ENCODE data around the gene MT1B.
A peak's percentile ranks its signal among the peaks of the same experiment; 100 is the strongest.

Gene MT1B

DNA sequence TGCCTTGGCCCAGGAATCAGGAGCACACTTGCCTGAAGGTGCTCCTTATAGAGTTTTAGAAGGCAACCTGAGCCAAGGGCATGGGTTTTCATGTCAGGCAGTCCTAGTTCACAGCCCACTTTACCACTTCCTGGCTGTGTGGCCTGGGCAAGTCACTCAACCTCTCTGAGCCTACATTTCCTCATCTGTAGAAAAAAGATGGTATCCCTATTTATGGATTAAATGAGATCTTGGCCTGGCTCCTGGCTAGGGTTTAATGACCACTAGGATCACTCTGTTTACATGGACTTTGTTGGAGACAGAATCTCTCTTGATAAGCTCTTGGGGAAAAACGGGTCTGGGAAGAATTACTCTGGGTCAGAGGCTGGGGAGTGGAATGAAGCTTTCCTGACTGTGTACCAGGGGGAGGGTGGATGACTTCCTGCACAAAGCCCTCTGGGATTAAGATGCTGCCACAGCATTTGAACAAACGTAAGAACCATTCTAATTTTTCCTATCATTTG is 41.0 kb upstream of the MT1B start:
- no peak overlapping the region for H2BK12ac ChIP-seq (ENCODE audit: low read length)
- H3K23ac ChIP-seq (ENCODE audit: low read depth, low read length, poor library complexity), result peak overlapping the region; percentile 43
- peaks cover 6 to 45% (median 38%) of the 10 kb centered on the region in 3 experiments for H3K27me3 ChIP-seq (ENCODE audit: control insufficient read depth in 3 of 3, insufficient read depth in 3 of 3, low read depth in 1 of 3, low read length in 3 of 3)

DNA sequence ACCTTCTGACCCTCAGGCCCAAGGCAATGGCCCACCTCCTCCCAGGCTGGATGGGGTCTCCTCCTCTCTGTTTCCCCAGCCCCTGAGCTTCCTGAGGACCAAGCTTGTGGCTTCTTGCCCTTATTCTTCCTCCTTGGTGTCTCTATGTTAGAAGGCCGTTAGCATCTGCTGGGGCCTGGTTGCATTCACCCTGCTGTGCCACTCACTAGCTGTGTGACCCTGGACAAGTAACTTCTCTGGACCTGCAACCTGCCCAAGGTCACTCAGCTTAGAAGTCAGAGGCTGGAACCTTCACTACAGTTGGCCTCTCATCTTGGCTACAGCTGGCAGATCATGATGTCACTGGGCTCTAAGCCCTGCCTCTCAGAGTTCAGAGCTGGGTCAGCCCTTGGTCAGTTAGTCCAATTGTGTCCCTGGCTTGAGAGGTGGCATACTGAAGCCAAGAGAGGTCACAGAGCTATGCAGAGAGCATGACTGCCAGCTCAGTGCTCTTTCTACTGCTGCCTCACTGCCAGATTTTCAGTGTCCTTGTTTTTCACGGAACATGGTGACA is 40.3 kb upstream of the MT1B start:
- Histone ChIP-seq H3K4me2 (ENCODE audit: insufficient read depth, low read length, poor library complexity, severe bottlenecking) (no peak overlapping the region), H2BK15ac (ENCODE audit: low read length) (no peak overlapping the region), H3K9ac (ENCODE audit: low read depth, low read length, poor library complexity) (no peak overlapping the region), H2BK12ac (ENCODE audit: low read length) (no peak overlapping the region), H2AK5ac (ENCODE audit: low read depth, low read length) (no peak overlapping the region), H2BK5ac (ENCODE audit: low read length) (no peak overlapping the region), H3K18ac (ENCODE audit: low read length) (no peak overlapping the region), H3K79me1 (ENCODE audit: low read depth, low read length) (no peaks in the 10 kb centered on the region), H3K36me3 (replicated peaks in 1 of 2; ENCODE audit: control insufficient read depth in 2 of 2, insufficient read depth in 2 of 2, low read length in 2 of 2) (no peaks in the 10 kb centered on the region), H3K23ac (ENCODE audit: low read depth, low read length, poor library complexity) (no peak overlapping the region), H3K27ac (replicated peaks; ENCODE audit: low read length) (no peak overlapping the region), H2AFZ (ENCODE audit: low read length) (no peak overlapping the region), H4K91ac (ENCODE audit: low read depth, low read length, poor library complexity) (no peak overlapping the region), H3K14ac (ENCODE audit: low read length) (no peak overlapping the region), H3K4me1 (ENCODE audit: control insufficient read depth in 2 of 2, insufficient read depth in 1 of 2, low read depth in 1 of 2, low read length in 2 of 2) (peaks cover 16 to 22% of the 10 kb centered on the region in 2 donors), H3K4ac (ENCODE audit: low read length) (no peak overlapping the region), H3K9me3 (replicated peaks in 1 of 2; ENCODE audit: control insufficient read depth in 2 of 2, insufficient read depth in 1 of 2, low read depth in 1 of 2, low read length in 2 of 2) (peaks cover 0 to 2% of the 10 kb centered on the region in 2 donors), H2BK120ac (ENCODE audit: low read depth, low read length) (no peak overlapping the region), H3K27me3 (ENCODE audit: control insufficient read depth in 3 of 3, insufficient read depth in 3 of 3, low read depth in 1 of 3, low read length in 3 of 3) (peaks cover 6 to 51% (median 40%) of the 10 kb centered on the region in 3 experiments), H4K8ac (ENCODE audit: low read depth, low read length) (no peak overlapping the region), H3K4me3 (ENCODE audit: low read length in 2 of 2) (no peak overlapping the region)
- DNase-seq (ENCODE audit: low spot score), result no peak
- no CpG with 5 or more reads among the region's 2 CpGs for WGBS, 2 donors (ENCODE audit: extremely low coverage in 2 of 2, insufficient read length in 2 of 2, insufficient replicate concordance in 1 of 2)

More for the DNA sequence above, 41.0 kb upstream of the MT1B start:
- no peak overlapping the region for H2AK5ac ChIP-seq (ENCODE audit: low read depth, low read length)
- H4K8ac ChIP-seq (ENCODE audit: low read depth, low read length), result no peak overlapping the region
- no peak overlapping the region for H3K4ac ChIP-seq (ENCODE audit: low read length)
- peak overlapping the region; percentile 81 for H2AFZ ChIP-seq (ENCODE audit: low read length)
- no peaks in the 10 kb centered on the region for H3K36me3 ChIP-seq (replicated peaks in 1 of 2; ENCODE audit: control insufficient read depth in 2 of 2, insufficient read depth in 2 of 2, low read length in 2 of 2)
- H3K4me1 ChIP-seq (ENCODE audit: control insufficient read depth in 2 of 2, insufficient read depth in 1 of 2, low read depth in 1 of 2, low read length in 2 of 2), result peaks cover 16 to 22% of the 10 kb centered on the region in 2 donors
- WGBS, 2 donors (ENCODE audit: extremely low coverage in 2 of 2, insufficient read length in 2 of 2, insufficient replicate concordance in 1 of 2), result no CpG with 5 or more reads among the region's 2 CpGs
- no peak overlapping the region for H3K27ac ChIP-seq (replicated peaks; ENCODE audit: low read length)
- no peak overlapping the region for H3K4me2 ChIP-seq (ENCODE audit: insufficient read depth, low read length, poor library complexity, severe bottlenecking)
- no peak overlapping the region for H4K91ac ChIP-seq (ENCODE audit: low read depth, low read length, poor library complexity)
- H3K9me3 ChIP-seq (replicated peaks in 1 of 2; ENCODE audit: control insufficient read depth in 2 of 2, insufficient read depth in 1 of 2, low read depth in 1 of 2, low read length in 2 of 2), result no peaks in the 10 kb centered on the region
- no peak overlapping the region for H2BK120ac ChIP-seq (ENCODE audit: low read depth, low read length)
- H3K9ac ChIP-seq (ENCODE audit: low read depth, low read length, poor library complexity), result no peak overlapping the region
- H2BK5ac ChIP-seq (ENCODE audit: low read length), result no peak overlapping the region
- no peak overlapping the region for H3K14ac ChIP-seq (ENCODE audit: low read length)
- no peak overlapping the region for H3K4me3 ChIP-seq (ENCODE audit: low read length in 2 of 2)
- DNase-seq (ENCODE audit: low spot score), result no peak
- H3K18ac ChIP-seq (ENCODE audit: low read length), result no peak overlapping the region
- no peaks in the 10 kb centered on the region for H3K79me1 ChIP-seq (ENCODE audit: low read depth, low read length)
- H2BK15ac ChIP-seq (ENCODE audit: low read length), result no peak overlapping the region

DNA sequence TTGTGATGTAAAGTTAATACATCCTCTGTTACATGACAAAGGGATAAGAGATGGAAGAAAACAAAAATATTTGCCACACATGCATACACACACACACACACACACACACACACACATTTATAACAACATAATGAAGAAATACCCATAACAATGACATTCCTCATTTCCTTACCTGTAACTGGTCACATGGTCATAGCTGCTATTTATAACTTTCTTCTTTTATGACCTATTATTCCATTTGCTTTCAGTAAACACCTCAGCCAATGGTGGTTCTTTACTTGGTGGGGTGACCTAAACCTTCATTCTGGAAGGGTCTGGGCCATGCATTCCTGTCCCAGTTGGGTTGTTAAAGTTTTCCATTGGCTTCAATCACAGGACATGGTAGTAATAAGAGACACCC is 38.0 kb upstream of the MT1B start:
- Histone ChIP-seq H3K18ac (ENCODE audit: low read length) (no peak overlapping the region), H3K4ac (ENCODE audit: low read length) (no peak overlapping the region), H2BK15ac (ENCODE audit: low read length) (no peak overlapping the region), H3K23ac (ENCODE audit: low read depth, low read length, poor library complexity) (no peak overlapping the region), H3K9ac (ENCODE audit: low read depth, low read length, poor library complexity) (no peak overlapping the region), H3K27ac (replicated peaks; ENCODE audit: low read length) (no peak overlapping the region), H2AFZ (ENCODE audit: low read length) (no peak overlapping the region), H3K9me3 (replicated peaks in 1 of 2; ENCODE audit: control insufficient read depth in 2 of 2, insufficient read depth in 1 of 2, low read depth in 1 of 2, low read length in 2 of 2) (peaks cover 0 to 5% of the 10 kb centered on the region in 2 donors), H4K91ac (ENCODE audit: low read depth, low read length, poor library complexity) (no peak overlapping the region), H3K4me3 (ENCODE audit: low read length in 2 of 2) (no peak overlapping the region), H2BK12ac (ENCODE audit: low read length) (no peak overlapping the region), H4K8ac (ENCODE audit: low read depth, low read length) (no peak overlapping the region), H3K27me3 (ENCODE audit: control insufficient read depth in 3 of 3, insufficient read depth in 3 of 3, low read depth in 1 of 3, low read length in 3 of 3) (peaks cover 25 to 65% (median 61%) of the 10 kb centered on the region in 3 experiments), H2BK120ac (ENCODE audit: low read depth, low read length) (no peak overlapping the region), H3K36me3 (replicated peaks in 1 of 2; ENCODE audit: control insufficient read depth in 2 of 2, insufficient read depth in 2 of 2, low read length in 2 of 2) (no peaks in the 10 kb centered on the region), H3K14ac (ENCODE audit: low read length) (no peak overlapping the region), H3K4me1 (ENCODE audit: control insufficient read depth in 2 of 2, insufficient read depth in 1 of 2, low read depth in 1 of 2, low read length in 2 of 2) (peaks cover 17 to 18% of the 10 kb centered on the region in 2 donors), H3K79me1 (ENCODE audit: low read depth, low read length) (no peaks in the 10 kb centered on the region), H2BK5ac (ENCODE audit: low read length) (no peak overlapping the region), H2AK5ac (ENCODE audit: low read depth, low read length) (no peak overlapping the region), H3K4me2 (ENCODE audit: insufficient read depth, low read length, poor library complexity, severe bottlenecking) (no peak overlapping the region)
- DNase-seq (ENCODE audit: low spot score), result no peak

DNA sequence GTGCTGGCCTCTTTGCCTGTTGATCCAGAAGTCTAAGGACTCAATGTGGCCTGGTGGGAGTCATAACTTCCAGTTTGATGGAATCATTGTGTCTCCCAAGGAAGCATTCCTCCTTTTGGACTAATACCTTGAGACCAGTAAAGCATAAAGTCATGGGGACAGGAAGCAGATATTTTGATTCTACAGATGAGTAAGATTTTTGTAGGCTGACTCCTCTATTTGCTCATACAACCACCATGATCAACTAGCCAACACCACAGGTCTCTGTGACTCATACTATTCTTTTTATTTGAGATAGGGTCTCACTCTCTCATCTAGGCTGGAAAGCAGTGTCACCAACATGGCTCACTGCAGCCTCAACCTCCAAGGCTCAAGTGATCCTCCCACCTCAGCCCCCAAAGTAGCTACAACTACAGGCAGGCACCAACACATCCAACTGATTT is 37.1 kb upstream of the MT1B start:
- H3K9me3 ChIP-seq (replicated peaks in 1 of 2; ENCODE audit: control insufficient read depth in 2 of 2, insufficient read depth in 1 of 2, low read depth in 1 of 2, low read length in 2 of 2), result peaks cover 0 to 5% of the 10 kb centered on the region in 2 donors
- no peak overlapping the region for H3K4me3 ChIP-seq (ENCODE audit: low read length in 2 of 2)
- no peak overlapping the region for H4K8ac ChIP-seq (ENCODE audit: low read depth, low read length)
- no peak overlapping the region for H3K4me2 ChIP-seq (ENCODE audit: insufficient read depth, low read length, poor library complexity, severe bottlenecking)
- no peak for DNase-seq (ENCODE audit: low spot score)
- H2AFZ ChIP-seq (ENCODE audit: low read length), result no peak overlapping the region
- H4K91ac ChIP-seq (ENCODE audit: low read depth, low read length, poor library complexity), result no peak overlapping the region
- peaks cover 9 to 13% of the 10 kb centered on the region in 2 donors for H3K4me1 ChIP-seq (ENCODE audit: control insufficient read depth in 2 of 2, insufficient read depth in 1 of 2, low read depth in 1 of 2, low read length in 2 of 2)
- no peak overlapping the region for H3K23ac ChIP-seq (ENCODE audit: low read depth, low read length, poor library complexity)
- no peak overlapping the region for H2BK5ac ChIP-seq (ENCODE audit: low read length)
- H3K36me3 ChIP-seq (replicated peaks in 1 of 2; ENCODE audit: control insufficient read depth in 2 of 2, insufficient read depth in 2 of 2, low read length in 2 of 2), result no peaks in the 10 kb centered on the region
- no peak overlapping the region for H3K14ac ChIP-seq (ENCODE audit: low read length)
- peaks cover 23 to 64% (median 63%) of the 10 kb centered on the region in 3 experiments for H3K27me3 ChIP-seq (ENCODE audit: control insufficient read depth in 3 of 3, insufficient read depth in 3 of 3, low read depth in 1 of 3, low read length in 3 of 3)
- no peak overlapping the region for H2BK12ac ChIP-seq (ENCODE audit: low read length)
- no peak overlapping the region for H3K18ac ChIP-seq (ENCODE audit: low read length)
- H3K27ac ChIP-seq (replicated peaks; ENCODE audit: low read length), result no peak overlapping the region
- no peaks in the 10 kb centered on the region for H3K79me1 ChIP-seq (ENCODE audit: low read depth, low read length)
- H2BK120ac ChIP-seq (ENCODE audit: low read depth, low read length), result no peak overlapping the region
- H3K9ac ChIP-seq (ENCODE audit: low read depth, low read length, poor library complexity), result no peak overlapping the region
- no peak overlapping the region for H2AK5ac ChIP-seq (ENCODE audit: low read depth, low read length)
- H2BK15ac ChIP-seq (ENCODE audit: low read length), result no peak overlapping the region
- no peak overlapping the region for H3K4ac ChIP-seq (ENCODE audit: low read length)
